Panc1 (cell line): ENCODE data around the gene LYRM9. TPM values are rescaled to one million over a fixed set of nuclear protein-coding genes. Genes with fewer than 3 reads are reported as not detected.

Experiments
- ATAC-seq: fragments of 200-7000 bp; cut with Tn5 transposase; 2 replicates; pipeline ENCODE4 v1.9.1; 2020; ENCODE audit warnings: mild to moderate bottlenecking, moderate library complexity
- BruUV-seq: library from RNA; stranded (reverse); fragments of 400-500 nt; replicated peaks from 2 replicates; lab custom pipeline; 2021; lab: Mats Ljungman, UMichigan
- CTCF ChIA-PET: fragments of 300-600 bp; sonication (Branson Sonifier 250); formaldehyde crosslinking; loops from one replicate; lab custom pipeline; 2022; ENCODE audit warnings: antibody characterized with exemption; lab: Charles Lee
- POLR2A ChIA-PET: fragments of 300-600 bp; sonication (Branson Sonifier 250); formaldehyde crosslinking; loops from one replicate; lab custom pipeline; 2022; ENCODE audit warnings: antibody characterized with exemption; lab: Charles Lee
- DNase-seq: peaks from one replicate; pipeline ENCODE4 v3.0.0-alpha.2; 2010; ENCODE audit warnings: low read depth, low spot score
- H3K27ac ChIP-seq: 2 replicates; pipeline ENCODE4 v1.5.1; 2011; ENCODE audit warnings: mild to moderate bottlenecking, low read length, inconsistent platforms
- H3K27me3 ChIP-seq: fragments of 200-500 bp; sonication (Bioruptor generic); 2 replicates; pipeline ENCODE4 v1.6.0; 2014; ENCODE audit warnings: low read length, inconsistent platforms; ENCODE audit not compliant: control insufficient read depth, insufficient read depth
- H3K36me3 ChIP-seq: fragments of 200-500 bp; sonication (Bioruptor generic); 2 replicates; pipeline ENCODE4 v1.5.1; 2014; ENCODE audit warnings: inconsistent platforms, mild to moderate bottlenecking, low read length, moderate library complexity; ENCODE audit not compliant: control insufficient read depth, insufficient read depth
- H3K4me1 ChIP-seq: 2 replicates; pipeline ENCODE4 v1.5.1; 2011; ENCODE audit warnings: inconsistent platforms, mild to moderate bottlenecking, low read length, moderate library complexity; ENCODE audit not compliant: control insufficient read depth, insufficient read depth
- H3K4me3 ChIP-seq, 2 experiments: 2 replicates each; pipeline ENCODE4 v1.5.1; 2011 to 2012; ENCODE audit warnings: low read depth in 2 of 2, low read length in 2 of 2, mild to moderate bottlenecking in 2 of 2, inconsistent platforms in 1 of 2, moderate library complexity in 1 of 2
- H3K9me3 ChIP-seq: fragments of 200-500 bp; sonication (Bioruptor generic); 2 replicates; pipeline ENCODE4 v1.5.1; 2014; ENCODE audit warnings: low read depth, mild to moderate bottlenecking, inconsistent platforms, low read length, moderate library complexity; ENCODE audit not compliant: control insufficient read depth, insufficient read depth
- CTCF ChIP-seq: fragments of 450-650 bp; IDR thresholded peaks from 2 replicates; pipeline ENCODE4 v1.5.1; 2017; ENCODE audit warnings: mild to moderate bottlenecking
- POLR2AphosphoS5 ChIP-seq: IDR thresholded peaks from 2 replicates; pipeline ENCODE4 v1.6.1; 2012; ENCODE audit warnings: mild to moderate bottlenecking, low read depth, low read length, moderate library complexity
- SIN3A ChIP-seq: IDR thresholded peaks from 2 replicates; pipeline ENCODE4 v1.6.1; 2012; ENCODE audit warnings: low read depth, mild to moderate bottlenecking, low read length, moderate library complexity, borderline replicate concordance; ENCODE audit not compliant: insufficient read depth
- TCF7L2 ChIP-seq: IDR thresholded peaks from 2 replicates; pipeline ENCODE4 v1.6.1; 2011; ENCODE audit warnings: mild to moderate bottlenecking, low read depth, low read length, inconsistent platforms
- in situ Hi-C: cut with HindIII; loops from 2 replicates; pipeline ENCODE4 v1.10.0; 2016; ENCODE audit warnings: low sequenced_read_pairs, low pct_unique_long_range_greater_than_20kb
- intact Hi-C: fragments of 100-400 bp; cut with micrococcal nuclease; formaldehyde crosslinking; loops from one replicate; pipeline ENCODE4 v1.10.0; 2022; ENCODE audit not compliant: unreplicated experiment
- total RNA-seq: library from RNA; stranded (reverse); gene quantifications from one replicate; pipeline ENCODE4 v1.2.1, GENCODE V29; 2021; ENCODE audit not compliant: unreplicated experiment
- TF ChIP-seq, protein P1 (sequence below), 2 experiments: IDR thresholded peaks; 2 replicates each; pipeline ENCODE4 v1.6.1; 2011 to 2012; ENCODE audit warnings: low read depth in 2 of 2, control low read depth in 1 of 2, low read length in 1 of 2, mild to moderate bottlenecking in 1 of 2, moderate library complexity in 1 of 2; ENCODE audit not compliant: insufficient read depth in 1 of 2

Gene LYRM9
- total RNA-seq, 1 experiment from 2014 or later = 1.6 TPM

GRCh38 chr17:27937025-27937546, 43.9 kb upstream of the LYRM9 start:
- POLR2A ChIA-PET = no interaction called here

GRCh38 chr17:27930000-27930399, 36.8 kb upstream of the LYRM9 start:
- POLR2A ChIA-PET = no interaction called here
- ATAC-seq = no peak
- CTCF ChIA-PET = no interaction called here

More at GRCh38 chr17:27937025-27937546, 43.9 kb upstream of the LYRM9 start:
- no peaks in the 10 kb centered on the region for H3K36me3 ChIP-seq
- CTCF ChIA-PET = no interaction called here
- TF ChIP-seq POLR2AphosphoS5 = no peak
- TF ChIP-seq CTCF = no peak
- no peak for TF ChIP-seq TCF7L2
- no peak for TF ChIP-seq SIN3A
- TF ChIP-seq, protein P1, sequence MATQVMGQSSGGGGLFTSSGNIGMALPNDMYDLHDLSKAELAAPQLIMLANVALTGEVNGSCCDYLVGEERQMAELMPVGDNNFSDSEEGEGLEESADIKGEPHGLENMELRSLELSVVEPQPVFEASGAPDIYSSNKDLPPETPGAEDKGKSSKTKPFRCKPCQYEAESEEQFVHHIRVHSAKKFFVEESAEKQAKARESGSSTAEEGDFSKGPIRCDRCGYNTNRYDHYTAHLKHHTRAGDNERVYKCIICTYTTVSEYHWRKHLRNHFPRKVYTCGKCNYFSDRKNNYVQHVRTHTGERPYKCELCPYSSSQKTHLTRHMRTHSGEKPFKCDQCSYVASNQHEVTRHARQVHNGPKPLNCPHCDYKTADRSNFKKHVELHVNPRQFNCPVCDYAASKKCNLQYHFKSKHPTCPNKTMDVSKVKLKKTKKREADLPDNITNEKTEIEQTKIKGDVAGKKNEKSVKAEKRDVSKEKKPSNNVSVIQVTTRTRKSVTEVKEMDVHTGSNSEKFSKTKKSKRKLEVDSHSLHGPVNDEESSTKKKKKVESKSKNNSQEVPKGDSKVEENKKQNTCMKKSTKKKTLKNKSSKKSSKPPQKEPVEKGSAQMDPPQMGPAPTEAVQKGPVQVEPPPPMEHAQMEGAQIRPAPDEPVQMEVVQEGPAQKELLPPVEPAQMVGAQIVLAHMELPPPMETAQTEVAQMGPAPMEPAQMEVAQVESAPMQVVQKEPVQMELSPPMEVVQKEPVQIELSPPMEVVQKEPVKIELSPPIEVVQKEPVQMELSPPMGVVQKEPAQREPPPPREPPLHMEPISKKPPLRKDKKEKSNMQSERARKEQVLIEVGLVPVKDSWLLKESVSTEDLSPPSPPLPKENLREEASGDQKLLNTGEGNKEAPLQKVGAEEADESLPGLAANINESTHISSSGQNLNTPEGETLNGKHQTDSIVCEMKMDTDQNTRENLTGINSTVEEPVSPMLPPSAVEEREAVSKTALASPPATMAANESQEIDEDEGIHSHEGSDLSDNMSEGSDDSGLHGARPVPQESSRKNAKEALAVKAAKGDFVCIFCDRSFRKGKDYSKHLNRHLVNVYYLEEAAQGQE (IDR thresholded peaks at IDR 0.05; ENCODE audit: insufficient read depth in 1 of 2, low read depth in 2 of 2, low read length in 1 of 2) = no peak
- no peak overlapping the region for H3K4me3 ChIP-seq
- ATAC-seq = no peak
- BruUV-seq = no TSS peak
- no peak overlapping the region for H3K27ac ChIP-seq
- H3K27me3 ChIP-seq = peaks cover 9% of the 10 kb centered on the region
- no peaks in the 10 kb centered on the region for H3K9me3 ChIP-seq
- intact Hi-C loops (no loop called here), in situ Hi-C loops (no loop called here)
- H3K4me1 ChIP-seq = no peaks in the 10 kb centered on the region
- DNase-seq = no peak

More at GRCh38 chr17:27930000-27930399, 36.8 kb upstream of the LYRM9 start:
- no peak for DNase-seq
- no TSS peak for BruUV-seq
- intact Hi-C loops (no loop called here), in situ Hi-C loops (no loop called here)
- H3K27ac ChIP-seq = no peak overlapping the region
- no peak for TF ChIP-seq POLR2AphosphoS5
- TF ChIP-seq, protein P1 (IDR thresholded peaks at IDR 0.05; ENCODE audit: insufficient read depth in 1 of 2, low read depth in 2 of 2, low read length in 1 of 2) = no peak
- no peaks in the 10 kb centered on the region for H3K4me1 ChIP-seq
- no peaks in the 10 kb centered on the region for H3K9me3 ChIP-seq
- no peak overlapping the region for H3K4me3 ChIP-seq
- peaks cover 4% of the 10 kb centered on the region; the same call in 1 of the 2 replicates for H3K27me3 ChIP-seq
- H3K36me3 ChIP-seq = no peaks in the 10 kb centered on the region
